ENCODE measurements around the gene PLEKHA1. TPM values are rescaled to one million over a fixed set of nuclear protein-coding genes. Genes with fewer than 3 reads are reported as not detected.
A peak's percentile ranks its signal among the peaks of the same experiment; 100 is the strongest.

The PLEKHA1 gene
- total RNA-seq, 1 donor from 2014 or later: 52.1 TPM

DNA sequence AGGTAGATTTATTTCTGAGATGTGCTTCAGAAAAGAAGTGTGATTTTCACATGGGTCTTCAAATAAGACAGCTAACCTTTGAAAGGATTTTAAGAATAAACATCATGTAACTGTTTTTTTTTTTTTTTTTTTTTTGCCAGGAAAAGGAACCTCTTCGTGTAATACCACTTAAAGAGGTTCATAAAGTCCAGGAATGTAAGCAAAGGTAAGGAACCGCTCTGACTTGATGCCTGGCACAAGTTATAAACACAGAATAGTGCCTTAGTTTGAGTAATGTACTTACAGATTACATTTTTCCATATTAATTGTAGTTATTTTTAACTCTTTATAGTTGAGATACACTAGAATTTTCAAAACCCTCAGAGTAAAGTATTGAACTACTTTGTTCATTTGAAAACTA lies 49.6 kb downstream of the PLEKHA1 start:
- DNase-seq: no peak

DNA sequence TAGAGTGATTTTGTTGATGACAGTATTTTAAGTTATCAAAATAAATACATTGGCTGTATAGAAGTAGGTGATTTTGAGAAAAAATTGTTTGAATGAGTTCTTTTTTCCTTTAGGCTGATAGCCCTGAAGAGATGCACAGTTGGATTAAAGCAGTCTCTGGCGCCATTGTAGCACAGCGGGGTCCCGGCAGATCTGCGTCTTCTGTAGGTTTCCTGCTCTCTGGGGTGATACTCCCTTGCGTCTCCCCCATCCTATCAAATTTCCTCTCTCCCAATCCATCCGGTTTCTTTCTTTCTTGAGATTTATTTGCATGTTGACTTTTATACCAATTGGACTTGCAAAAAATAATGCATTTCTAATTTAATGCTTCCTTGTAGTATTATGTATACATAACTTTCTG lies 52.3 kb downstream of the PLEKHA1 start:
- no peak for DNase-seq

DNA sequence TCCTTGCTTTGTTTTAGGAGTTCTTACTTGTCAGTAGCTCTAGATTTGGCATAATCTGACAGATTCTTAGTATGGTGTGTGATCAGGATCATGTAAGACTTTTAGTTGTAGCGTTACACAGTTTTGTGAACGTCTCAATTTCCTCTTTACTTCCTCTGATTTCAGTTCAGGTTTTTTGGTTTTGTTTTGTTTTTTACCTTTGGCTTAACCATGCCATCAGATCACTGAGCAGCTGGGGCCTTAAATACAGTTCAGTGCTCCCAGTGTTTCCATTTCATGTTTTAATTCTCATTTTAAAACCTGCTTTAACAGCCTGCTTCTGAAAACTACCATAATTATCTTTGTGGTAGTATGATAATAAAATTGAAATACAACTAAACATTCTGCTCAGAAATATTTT lies 52.8 kb downstream of the PLEKHA1 start:
- DNase-seq: no peak

DNA sequence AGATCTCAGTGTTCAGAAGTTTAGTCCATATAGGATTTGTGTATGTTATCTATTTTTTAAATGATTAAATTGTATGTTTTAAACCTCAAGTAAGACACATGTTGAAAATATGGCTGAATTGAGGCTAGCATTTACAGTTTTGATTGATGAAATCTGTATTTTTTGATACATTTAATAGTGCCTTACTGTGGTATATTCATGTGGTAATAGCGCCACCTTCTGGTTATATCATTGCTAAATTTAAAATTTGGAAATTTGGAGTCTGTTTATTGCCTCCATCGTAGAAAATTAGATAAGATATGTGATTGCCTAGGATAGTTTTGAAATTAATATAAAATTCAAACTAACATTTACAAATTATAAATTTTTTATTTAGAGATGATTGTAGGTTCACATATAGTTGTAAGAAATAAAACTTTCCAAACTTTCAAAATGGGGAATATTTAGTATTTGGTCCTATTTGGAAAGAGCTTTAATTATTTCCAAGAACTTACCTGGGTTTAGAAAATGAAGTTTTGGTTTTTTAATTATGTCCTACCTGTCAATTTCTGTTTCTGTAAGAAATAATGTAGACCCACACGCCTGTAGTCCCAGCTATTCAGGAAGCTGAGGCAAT lies 60.8 kb downstream of the PLEKHA1 start:
- peak; percentile 72 for DNase-seq

DNA sequence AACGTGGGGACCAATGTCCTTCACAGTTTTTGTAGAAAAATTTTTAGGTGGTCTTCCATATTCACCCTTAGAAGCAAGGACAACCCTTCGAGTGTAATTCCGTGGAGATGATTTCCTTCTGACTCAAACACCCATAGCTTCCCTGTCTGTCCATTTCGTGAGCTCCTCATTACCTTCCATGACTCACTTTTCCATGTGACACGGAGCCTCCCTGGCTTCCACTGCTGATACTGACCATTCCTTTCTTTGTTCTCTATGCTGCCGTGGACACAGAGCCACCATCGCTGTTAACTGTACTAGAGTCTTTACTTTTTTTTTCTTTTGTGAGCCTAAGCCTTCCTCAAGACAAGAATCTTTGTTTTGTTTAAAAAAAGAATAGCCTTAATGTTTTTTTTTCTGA lies 67.5 kb downstream of the PLEKHA1 start:
- DNase-seq: peak; percentile 64

DNA sequence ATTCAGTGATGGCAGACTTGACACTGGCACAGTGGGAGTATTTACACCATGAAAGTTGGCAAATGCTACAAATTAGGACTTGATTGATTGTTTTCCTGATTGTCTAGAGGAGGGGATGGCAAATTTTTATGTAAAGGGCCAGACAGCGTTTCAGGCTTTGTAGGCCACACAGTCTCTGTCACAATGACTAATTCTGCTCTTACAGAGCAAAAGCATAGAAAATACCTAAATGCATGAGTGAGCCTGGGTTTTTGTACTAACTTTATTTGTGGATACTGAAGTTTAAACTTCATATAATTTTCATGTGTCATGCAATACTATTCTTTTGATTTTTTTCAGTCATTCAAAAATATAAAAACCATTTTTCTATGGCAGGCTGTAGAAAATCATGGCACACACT lies 71.0 kb downstream of the PLEKHA1 start:
- DNase-seq: no peak

DNA sequence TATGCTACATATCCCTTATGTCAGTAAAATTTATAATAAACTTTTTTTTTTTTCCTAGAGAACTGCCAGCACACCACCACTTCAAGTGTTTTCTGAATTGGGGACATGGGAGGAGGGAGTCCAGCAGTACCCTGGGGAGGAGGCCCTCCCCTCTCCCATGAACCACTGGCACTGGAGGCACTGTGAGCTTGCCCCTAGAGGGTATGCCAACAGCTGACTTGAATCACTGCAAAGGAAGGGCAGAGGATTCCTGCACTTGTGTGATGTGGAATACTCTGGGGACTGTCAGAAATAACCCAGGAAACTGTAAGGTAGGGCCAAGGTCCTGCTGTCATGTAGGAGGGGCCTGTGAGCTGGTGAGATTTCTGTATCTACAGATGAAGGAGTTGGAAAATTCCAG lies 71.4 kb downstream of the PLEKHA1 start:
- DNase-seq: no peak

DNA sequence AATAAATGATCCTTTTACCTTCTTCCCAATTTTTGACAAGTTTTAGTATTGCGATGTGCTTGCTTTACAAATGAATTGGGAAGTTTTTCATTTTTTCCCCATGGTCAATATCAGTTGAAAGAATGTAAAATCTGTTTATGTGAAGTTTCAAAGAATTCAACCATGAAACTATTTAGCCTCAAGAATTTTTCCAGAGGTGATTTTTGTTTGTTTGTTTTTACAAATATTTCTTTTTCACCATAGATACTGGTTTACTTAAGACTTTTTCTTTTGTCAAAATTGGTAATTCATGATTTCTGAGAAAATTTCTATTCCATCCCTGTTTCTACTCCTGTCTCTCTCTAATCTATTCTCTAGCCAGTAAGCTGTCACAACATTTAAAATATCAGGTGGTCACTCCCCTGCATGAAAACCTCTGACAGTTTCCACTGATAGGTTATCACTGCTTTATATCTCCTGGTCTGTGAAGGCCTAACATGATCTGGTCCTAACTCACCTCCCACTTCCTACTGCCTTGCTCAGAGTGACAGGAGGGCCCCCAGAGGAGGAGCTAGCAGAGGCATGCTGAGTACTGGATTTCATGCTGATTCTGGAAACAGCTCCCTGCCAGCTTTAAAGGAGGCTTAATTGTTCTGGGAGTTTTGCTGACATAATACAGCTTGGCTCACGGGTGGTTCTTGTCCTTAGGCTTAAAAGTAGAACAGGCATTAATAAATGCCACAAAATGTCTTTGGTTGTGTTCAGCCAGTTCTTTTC lies 72.3 kb downstream of the PLEKHA1 start:
- DNase-seq: peak; percentile 36

DNA sequence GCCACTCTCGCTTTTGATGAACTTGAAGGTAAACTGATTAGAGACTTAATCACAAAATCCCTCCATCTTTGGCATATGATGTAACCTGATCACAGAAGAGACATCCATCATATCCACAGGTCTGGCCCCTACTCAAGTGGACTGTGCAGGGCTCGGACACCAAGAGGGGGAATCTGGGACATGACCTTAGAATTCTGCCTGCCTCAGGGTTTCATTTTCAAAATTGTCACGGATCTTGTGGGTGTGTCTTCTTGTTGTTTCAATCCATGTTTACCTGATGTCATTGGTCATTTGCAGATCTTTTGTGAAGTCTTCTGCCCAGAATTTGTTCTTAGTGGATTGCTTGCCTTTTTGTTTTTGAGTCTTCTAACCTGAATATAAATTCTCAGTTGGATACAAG lies 74.1 kb downstream of the PLEKHA1 start:
- no peak for DNase-seq

DNA sequence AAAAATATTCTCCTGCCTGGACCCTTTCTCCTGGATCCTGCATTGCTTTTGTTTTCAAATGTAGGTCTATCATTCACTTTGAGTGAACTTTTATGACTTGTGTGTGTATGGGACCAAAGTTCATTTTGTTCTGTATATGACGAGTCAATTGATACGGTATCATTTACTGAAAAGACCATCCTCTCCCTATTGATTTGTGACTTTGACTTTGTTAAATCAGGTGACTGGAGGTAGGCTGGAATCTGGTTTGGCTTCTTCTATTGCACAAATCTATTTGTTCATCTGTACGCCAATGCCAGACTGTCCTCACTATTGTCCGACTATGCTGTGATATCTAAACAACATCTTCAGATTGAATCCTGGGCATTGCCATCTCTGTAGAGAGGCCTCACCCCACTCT lies 74.6 kb downstream of the PLEKHA1 start:
- no peak for DNase-seq

DNA sequence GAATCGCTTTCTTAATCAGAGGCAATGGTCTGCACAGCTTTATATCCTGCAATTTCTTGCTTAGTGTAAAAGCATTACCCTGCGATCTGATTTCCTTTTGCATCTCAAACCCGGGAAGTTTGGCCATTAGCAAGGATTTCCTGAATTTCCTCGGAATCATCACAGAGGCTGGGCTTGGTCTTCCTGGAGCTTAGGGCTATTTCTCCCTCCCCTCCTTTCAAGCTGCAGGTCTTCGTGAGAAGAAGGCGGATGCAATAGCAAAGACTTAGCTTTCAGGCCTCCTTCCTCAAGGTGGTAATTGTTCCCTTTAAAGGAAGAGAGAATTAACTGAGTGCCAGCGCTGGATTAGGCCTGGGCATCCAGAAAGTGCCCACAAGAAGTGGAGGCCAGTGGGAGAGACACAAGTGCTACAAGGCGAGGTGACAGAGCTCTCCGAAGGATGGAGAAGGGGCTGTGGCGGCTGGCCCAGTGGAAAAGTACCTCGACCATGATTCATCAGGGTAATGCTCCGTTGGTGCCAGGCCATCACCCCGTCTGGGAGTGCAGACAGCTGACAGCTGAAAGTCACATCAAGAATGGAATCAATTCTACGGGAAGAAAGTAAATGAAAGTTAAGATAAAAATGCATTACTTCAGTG lies 76.0 kb downstream of the PLEKHA1 start:
- peak; percentile 70 for DNase-seq

DNA sequence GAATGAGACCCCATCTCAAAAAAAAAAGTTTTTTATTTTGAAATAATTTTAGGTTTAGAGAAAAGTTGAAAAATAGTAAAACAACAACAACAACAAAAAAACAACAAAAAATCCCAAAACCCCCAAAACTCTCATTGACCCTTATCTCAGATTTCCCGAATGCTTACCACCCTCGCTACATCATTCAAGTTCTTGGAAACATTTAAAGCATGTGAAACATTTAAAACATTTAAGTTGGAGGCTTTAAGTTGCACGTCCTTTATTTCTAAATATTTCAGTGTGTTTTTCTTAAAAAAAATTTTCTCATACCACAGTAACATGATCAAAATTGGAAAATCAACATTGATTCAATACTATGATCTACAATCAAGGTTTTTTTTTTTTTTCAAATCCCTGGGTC lies 79.6 kb downstream of the PLEKHA1 start:
- DNase-seq: no peak

DNA sequence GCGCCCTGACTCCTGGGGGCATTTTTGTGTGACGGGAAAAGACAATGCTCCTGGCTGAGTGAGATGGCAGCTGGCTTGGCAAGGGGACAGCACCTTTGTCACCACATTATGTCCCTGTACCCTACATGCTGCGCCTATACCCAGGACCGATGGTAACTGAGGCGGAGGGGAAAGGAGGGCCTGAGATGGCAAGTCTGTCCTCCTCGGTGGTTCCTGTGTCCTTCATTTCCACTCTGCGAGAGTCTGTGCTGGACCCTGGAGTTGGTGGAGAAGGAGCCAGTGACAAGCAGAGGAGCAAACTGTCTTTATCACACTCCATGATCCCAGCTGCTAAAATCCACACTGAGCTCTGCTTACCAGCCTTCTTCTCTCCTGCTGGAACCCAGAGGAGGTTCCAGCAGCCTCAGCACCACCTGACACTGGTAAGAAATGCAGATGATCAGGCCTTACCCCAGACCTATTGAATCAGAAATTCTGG lies 80.1 kb downstream of the PLEKHA1 start, which contains the start of gene ARMS2:
Gene ARMS2 (plus strand): TSS at position 51 of the 478 bp plus-strand sequence. CDS start 75 bp downstream, at position 126.
- DNase-seq: no peak

DNA sequence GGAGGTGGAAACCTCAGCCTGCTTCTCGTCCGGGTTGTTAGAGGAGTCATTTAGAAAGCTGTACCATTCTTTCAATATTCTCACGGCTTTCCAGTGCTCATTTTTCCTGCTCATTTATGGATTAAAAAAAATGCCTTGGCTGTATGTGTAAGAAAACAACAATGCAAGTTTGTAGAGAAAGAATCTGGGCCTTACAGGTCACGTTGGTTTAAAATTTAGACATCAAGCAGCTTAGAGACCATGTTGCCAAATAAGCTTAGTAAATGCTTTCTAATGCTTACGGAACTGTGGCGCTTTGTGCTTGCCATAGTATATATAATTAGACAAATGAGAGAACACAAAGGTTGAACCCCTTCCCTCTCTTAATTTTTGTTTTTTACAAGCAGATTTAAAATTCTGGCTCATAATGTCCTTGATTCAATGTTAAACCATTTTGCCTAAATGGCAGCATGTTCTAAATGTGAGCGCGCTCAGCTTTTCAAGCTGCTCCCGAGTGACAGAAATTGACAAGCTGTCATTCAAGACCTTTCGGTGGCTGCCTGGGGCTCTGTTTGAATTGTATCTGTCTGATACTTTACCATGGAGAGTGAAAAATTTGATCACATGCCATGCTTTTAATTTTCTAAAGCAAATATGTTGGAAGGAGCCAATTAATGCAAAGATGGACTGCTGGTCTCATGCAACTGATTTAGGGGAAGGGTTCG lies 81.0 kb downstream of the PLEKHA1 start:
- no peak for DNase-seq

DNA sequence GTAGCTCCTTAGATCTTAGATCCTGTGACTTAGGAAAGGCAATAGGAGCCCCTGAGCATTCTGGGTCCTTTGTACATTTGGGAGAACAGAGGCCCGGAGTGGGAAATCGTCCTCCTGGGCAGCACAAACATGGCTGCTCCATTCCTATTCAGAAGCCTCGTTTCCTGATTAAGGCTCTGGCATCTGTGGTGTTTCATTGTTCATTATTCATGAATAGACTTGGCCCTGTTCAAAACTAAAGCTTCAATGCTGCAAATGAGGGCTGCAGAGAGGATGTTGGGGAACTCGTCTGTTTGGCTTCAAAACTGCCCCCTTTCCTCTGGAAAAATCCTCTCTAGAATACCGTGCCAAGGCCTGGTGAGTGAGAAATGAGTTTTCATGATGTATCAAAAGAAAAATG lies 83.4 kb downstream of the PLEKHA1 start:
- DNase-seq: peak; percentile 57

DNA sequence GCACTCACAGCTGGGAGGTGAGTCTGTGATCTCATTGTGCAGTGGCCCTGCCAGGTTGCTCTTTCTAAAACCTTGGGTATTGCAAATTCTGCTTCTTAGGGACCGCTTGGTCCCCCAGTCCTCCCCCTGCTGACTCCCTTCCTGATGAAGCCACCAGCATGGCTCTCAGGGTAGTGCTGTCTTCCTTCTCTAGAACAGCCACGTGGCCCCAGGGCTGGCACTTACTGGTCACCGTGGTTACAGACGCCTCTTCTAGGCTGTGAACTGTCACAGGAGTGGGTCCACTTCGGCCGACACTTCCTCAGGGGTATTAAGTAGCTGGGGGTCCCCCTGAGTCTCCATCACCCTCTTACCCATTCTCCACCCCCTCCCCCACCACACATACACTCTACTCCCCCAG lies 84.2 kb downstream of the PLEKHA1 start:
- no peak for DNase-seq

DNA sequence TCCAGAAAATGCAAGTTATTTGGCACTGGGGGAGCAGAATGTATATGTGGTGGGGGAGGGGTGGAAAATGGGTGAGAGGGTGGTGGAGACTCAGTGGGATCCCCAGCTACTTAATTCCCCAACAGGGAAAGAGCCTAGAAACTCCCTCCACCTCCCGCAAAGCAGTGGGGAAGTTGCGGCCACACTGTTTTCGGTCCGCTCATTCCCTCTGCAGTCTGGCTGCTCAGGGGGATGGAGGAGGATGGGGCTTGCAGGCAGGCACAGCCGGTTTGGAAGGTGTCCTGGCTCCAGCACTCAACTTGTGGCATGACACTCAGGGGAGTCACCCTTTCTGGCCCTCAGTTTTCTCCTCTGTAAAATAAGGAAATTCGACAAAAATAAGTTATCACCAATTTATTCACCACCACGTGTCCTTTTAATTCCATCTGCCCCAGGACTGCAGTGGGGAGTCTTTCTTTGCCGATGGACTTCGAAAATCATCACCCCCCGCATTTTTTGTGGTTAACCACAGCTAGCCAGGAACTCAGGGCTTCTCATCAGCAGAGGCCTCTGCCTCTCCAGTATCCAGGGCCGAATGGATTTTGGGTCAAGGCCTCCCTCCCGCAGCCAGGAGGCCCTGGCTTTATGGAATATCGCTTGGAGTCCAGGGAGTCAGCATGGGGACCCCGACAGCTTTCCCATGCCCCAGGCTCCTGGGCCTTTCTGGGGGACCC lies 85.2 kb downstream of the PLEKHA1 start:
- no peak for DNase-seq

DNA sequence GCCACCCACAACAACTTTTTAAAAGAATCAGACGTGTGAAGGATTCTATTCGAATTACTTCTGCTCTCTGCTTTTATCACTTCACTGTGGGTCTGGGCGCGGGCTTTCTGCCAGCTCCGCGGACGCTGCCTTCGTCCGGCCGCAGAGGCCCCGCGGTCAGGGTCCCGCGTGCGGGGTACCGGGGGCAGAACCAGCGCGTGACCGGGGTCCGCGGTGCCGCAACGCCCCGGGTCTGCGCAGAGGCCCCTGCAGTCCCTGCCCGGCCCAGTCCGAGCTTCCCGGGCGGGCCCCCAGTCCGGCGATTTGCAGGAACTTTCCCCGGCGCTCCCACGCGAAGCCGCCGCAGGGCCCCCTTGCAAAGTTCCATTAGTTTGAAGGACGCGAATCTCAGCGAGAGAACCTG lies 86.4 kb downstream of the PLEKHA1 start:
- DNase-seq: no peak

DNA sequence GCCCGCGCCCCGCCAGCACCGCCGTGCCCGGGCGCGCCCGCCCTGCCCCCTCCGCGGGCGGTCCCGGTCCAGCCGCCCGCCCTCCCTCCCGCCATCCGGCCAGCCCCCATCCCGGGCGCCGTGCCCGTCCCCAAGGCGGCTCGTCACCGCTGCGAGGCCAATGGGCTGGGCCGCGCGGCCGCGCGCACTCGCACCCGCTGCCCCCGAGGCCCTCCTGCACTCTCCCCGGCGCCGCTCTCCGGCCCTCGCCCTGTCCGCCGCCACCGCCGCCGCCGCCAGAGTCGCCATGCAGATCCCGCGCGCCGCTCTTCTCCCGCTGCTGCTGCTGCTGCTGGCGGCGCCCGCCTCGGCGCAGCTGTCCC lies 86.8 kb downstream of the PLEKHA1 start, which contains the start of gene HTRA1:
Gene HTRA1 (plus strand): TSS at position 187 of the 362 bp plus-strand sequence. CDS start 100 bp downstream, at position 287.
- peak; percentile 73 for DNase-seq

DNA sequence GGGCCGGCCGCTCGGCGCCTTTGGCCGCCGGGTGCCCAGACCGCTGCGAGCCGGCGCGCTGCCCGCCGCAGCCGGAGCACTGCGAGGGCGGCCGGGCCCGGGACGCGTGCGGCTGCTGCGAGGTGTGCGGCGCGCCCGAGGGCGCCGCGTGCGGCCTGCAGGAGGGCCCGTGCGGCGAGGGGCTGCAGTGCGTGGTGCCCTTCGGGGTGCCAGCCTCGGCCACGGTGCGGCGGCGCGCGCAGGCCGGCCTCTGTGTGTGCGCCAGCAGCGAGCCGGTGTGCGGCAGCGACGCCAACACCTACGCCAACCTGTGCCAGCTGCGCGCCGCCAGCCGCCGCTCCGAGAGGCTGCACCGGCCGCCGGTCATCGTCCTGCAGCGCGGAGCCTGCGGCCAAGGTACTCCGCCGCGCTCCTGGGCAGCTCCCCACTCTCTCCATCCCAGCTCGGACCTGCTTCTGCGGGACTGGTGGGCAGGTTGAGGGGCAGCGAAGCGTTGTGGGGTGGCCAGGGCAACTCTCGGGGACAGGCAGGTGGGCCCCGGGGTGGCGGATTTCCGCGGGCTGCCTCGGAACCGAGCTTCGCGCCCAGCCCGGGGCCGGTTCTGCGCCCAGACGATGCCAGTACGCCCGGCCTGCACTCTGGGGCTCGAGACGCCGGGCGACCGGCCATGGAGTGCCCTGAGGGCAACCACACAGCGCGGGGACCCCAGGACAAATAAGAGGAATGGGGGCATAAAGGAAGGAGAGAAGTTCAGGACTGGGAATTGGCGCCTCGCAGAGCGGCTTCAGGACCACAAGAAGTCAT lies 87.4 kb downstream of the PLEKHA1 start:
- peak; percentile 52 for DNase-seq
